ENCODE results near the gene DENND5B. TPM values are rescaled to one million over a fixed set of nuclear protein-coding genes. Genes with fewer than 3 reads are reported as not detected.
"Not testable (repeated sequence)": the region's sequence is repeated elsewhere in the genome, so short reads cannot be mapped to it uniquely, and the experiment has no call there.

Gene DENND5B
- total and polyA plus RNA-seq, 7 donors: 4.8 to 24.3 (median 13.6) TPM

- no peak for ATAC-seq
- intact Hi-C loops (cut with DNase I): no loop called here
- no peaks in the 10 kb centered on the region for H3K4me1 ChIP-seq
- no peak overlapping the region for H3K4me3 ChIP-seq
- no peaks in the 10 kb centered on the region for H3K9me3 ChIP-seq
- WGBS, 3 donors: 89 to 96% (median 93%) methylated on average over 4 of the region's 4 CpGs
- H3K36me3 ChIP-seq (ENCODE audit: insufficient read depth in 1 of 2, low read depth in 1 of 2): peaks cover 0 to 42% of the 10 kb centered on the region in 2 donors
- no peak for DNase-seq
- no peaks in the 10 kb centered on the region for H3K27me3 ChIP-seq (ENCODE audit: insufficient read depth in 3 of 3, low read length in 2 of 3)
- H3K27ac ChIP-seq: no peak overlapping the region
- no peak for TF ChIP-seq CTCF (IDR thresholded peaks at IDR 0.05)
These were observed 182.2 kb downstream of the DENND5B start for GRCh38 chr12:31408763-31409162.

- DNase-seq (no peak), ATAC-seq (no peak)
- WGBS, 3 donors: 85 to 100% (median 89%) methylated on average over 1 of the region's 1 CpG
- Histone ChIP-seq H3K9me3 (no peaks in the 10 kb centered on the region), H3K36me3 (ENCODE audit: insufficient read depth in 1 of 2, low read depth in 1 of 2) (peaks cover 0 to 30% of the 10 kb centered on the region in 2 donors), H3K4me1 (peaks cover 7% of the 10 kb centered on the region), H3K4me3 (no peak overlapping the region), H3K27ac (no peak overlapping the region), H3K27me3 (ENCODE audit: insufficient read depth in 3 of 3, low read length in 2 of 3) (no peaks in the 10 kb centered on the region)
- no peak for TF ChIP-seq CTCF (IDR thresholded peaks at IDR 0.05)
- intact Hi-C loops (cut with DNase I): no loop called here
These were observed 183.4 kb downstream of the DENND5B start for GRCh38 chr12:31407562-31407961.

- WGBS, 3 donors: 74 to 79% (median 78%) methylated on average over 1 of the region's 1 CpG
- peaks cover 7% of the 10 kb centered on the region for H3K4me1 ChIP-seq
- H3K27me3 ChIP-seq (ENCODE audit: insufficient read depth in 3 of 3, low read length in 2 of 3): no peaks in the 10 kb centered on the region
- no peak for DNase-seq
- H3K36me3 ChIP-seq (ENCODE audit: insufficient read depth in 1 of 2, low read depth in 1 of 2): peaks cover 0 to 30% of the 10 kb centered on the region in 2 donors
- TF ChIP-seq CTCF (IDR thresholded peaks at IDR 0.05): no peak
- ATAC-seq: no peak
- no peak overlapping the region for H3K4me3 ChIP-seq
- no peak overlapping the region for H3K27ac ChIP-seq
- H3K9me3 ChIP-seq: no peaks in the 10 kb centered on the region
- intact Hi-C loops (cut with DNase I): no loop called here
These were observed 184.6 kb downstream of the DENND5B start for GRCh38 chr12:31406345-31406744.

GRCh38 chr12:31405021-31405420 is 185.9 kb downstream of the DENND5B start:
- 87 to 88% (median 88%) methylated on average over 8 of the region's 8 CpGs for WGBS, 3 donors
- no peaks in the 10 kb centered on the region for H3K27me3 ChIP-seq (ENCODE audit: insufficient read depth in 3 of 3, low read length in 2 of 3)
- H3K27ac ChIP-seq: no peak overlapping the region
- H3K4me3 ChIP-seq: no peak overlapping the region
- ATAC-seq: no peak
- DNase-seq: no peak
- H3K9me3 ChIP-seq: no peaks in the 10 kb centered on the region
- TF ChIP-seq CTCF (IDR thresholded peaks at IDR 0.05): no peak
- intact Hi-C loops (cut with DNase I): loop anchor here in 1 of 2 donors (2.0 kb wide), 1 partner anchor 188 kb away; no protein-coding TSS in a partner anchor
- H3K4me1 ChIP-seq: peaks cover 7% of the 10 kb centered on the region
- H3K36me3 ChIP-seq (ENCODE audit: insufficient read depth in 1 of 2, low read depth in 1 of 2): peaks cover 0 to 41% of the 10 kb centered on the region in 2 donors

GRCh38 chr12:31403099-31403607 is 187.8 kb downstream of the DENND5B start:
- 12 to 18% (median 17%) methylated on average over 7 of the region's 7 CpGs for WGBS, 3 donors
- H3K27me3 ChIP-seq (ENCODE audit: insufficient read depth in 3 of 3, low read length in 2 of 3); H3K27ac ChIP-seq; H3K4me3 ChIP-seq; H3K4me1 ChIP-seq; H3K9me3 ChIP-seq: not testable (repeated sequence)
- ATAC-seq (peak; percentile 96 to 100 (median 98)), DNase-seq (peak in 1 of 2 donors; percentile 25)
- TF ChIP-seq CTCF (IDR thresholded peaks at IDR 0.05): peak; percentile 94
- peaks cover 0 to 48% of the 10 kb centered on the region in 2 donors for H3K36me3 ChIP-seq (ENCODE audit: insufficient read depth in 1 of 2, low read depth in 1 of 2)
- intact Hi-C loops (cut with DNase I): loop anchor here (1.0 to 2.0 kb wide), 2 partner anchors 233 to 234 kb away; no protein-coding TSS in a partner anchor
